ENCODE results near the gene ITPR1. TPM values are rescaled to one million over a fixed set of nuclear protein-coding genes. Genes with fewer than 3 reads are reported as not detected.

ITPR1 gene
- polyA plus RNA-seq, 3 donors, result 48.6 to 58.8 (median 53.2) TPM

- no peak for DNase-seq
Observed at GRCh38 chr3:4824926-4825325, 331.8 kb downstream of the ITPR1 start.

GRCh38 chr3:4825436-4826236 lies 332.5 kb downstream of the ITPR1 start:
- no peak for DNase-seq

GRCh38 chr3:4826237-4827100 lies 333.3 kb downstream of the ITPR1 start:
- no peak for DNase-seq

- DNase-seq, result no peak
Observed at GRCh38 chr3:4827767-4828166, 334.6 kb downstream of the ITPR1 start.

GRCh38 chr3:4828279-4829030 lies 335.3 kb downstream of the ITPR1 start:
- DNase-seq, result no peak

- DNase-seq, result no peak
Observed at GRCh38 chr3:4829031-4829394, 335.9 kb downstream of the ITPR1 start.

- no peak for DNase-seq
Observed at GRCh38 chr3:4830586-4830914, 337.4 kb downstream of the ITPR1 start.

GRCh38 chr3:4831580-4831950 lies 338.4 kb downstream of the ITPR1 start:
- no peak for DNase-seq

GRCh38 chr3:4833471-4833870 lies 340.3 kb downstream of the ITPR1 start:
- DNase-seq, result no peak

- DNase-seq, result no peak
Observed at GRCh38 chr3:4834403-4834866, 341.3 kb downstream of the ITPR1 start.

- DNase-seq, result no peak
Observed at GRCh38 chr3:4835616-4836043, 342.5 kb downstream of the ITPR1 start.

GRCh38 chr3:4836516-4836915 lies 343.4 kb downstream of the ITPR1 start:
- no peak for DNase-seq

- no peak for DNase-seq
Observed at GRCh38 chr3:4837374-4837930, 344.3 kb downstream of the ITPR1 start.

GRCh38 chr3:4838621-4839022 lies 345.5 kb downstream of the ITPR1 start:
- DNase-seq, result no peak

GRCh38 chr3:4839278-4839677 lies 346.1 kb downstream of the ITPR1 start:
- DNase-seq, result no peak

- DNase-seq, result no peak
Observed at GRCh38 chr3:4841225-4841624, 348.1 kb downstream of the ITPR1 start.

GRCh38 chr3:4841776-4842440 lies 348.8 kb downstream of the ITPR1 start:
- DNase-seq, result no peak

- DNase-seq, result no peak
Observed at GRCh38 chr3:4843619-4844018, 350.5 kb downstream of the ITPR1 start.

GRCh38 chr3:4845882-4846281 lies 352.7 kb downstream of the ITPR1 start:
- no peak for DNase-seq

GRCh38 chr3:4846543-4846942 lies 353.4 kb downstream of the ITPR1 start:
- no peak for DNase-seq

GRCh38 chr3:4848176-4848825 lies 355.2 kb downstream of the ITPR1 start:
- no peak for DNase-seq
